DND-41 (cell line): ENCODE measurements around the gene PLEKHG3.

ENCODE experiments used
- EZH2 ChIP-seq: IDR thresholded peaks from 3 replicates; pipeline ENCODE4 v1.6.1; 2012; ENCODE audit warnings: borderline replicate concordance, low read depth, mild to moderate bottlenecking, moderate library complexity, low read length, inconsistent platforms; ENCODE audit not compliant: severe bottlenecking
- TF ChIP-seq, protein P1 (sequence below): IDR thresholded peaks from 2 replicates; pipeline ENCODE4 v1.5.1; 2012; ENCODE audit warnings: borderline replicate concordance, low read length, moderate library complexity, mild to moderate bottlenecking; ENCODE audit not compliant: poor library complexity, severe bottlenecking; ENCODE audit errors: extremely low read depth

DNA sequence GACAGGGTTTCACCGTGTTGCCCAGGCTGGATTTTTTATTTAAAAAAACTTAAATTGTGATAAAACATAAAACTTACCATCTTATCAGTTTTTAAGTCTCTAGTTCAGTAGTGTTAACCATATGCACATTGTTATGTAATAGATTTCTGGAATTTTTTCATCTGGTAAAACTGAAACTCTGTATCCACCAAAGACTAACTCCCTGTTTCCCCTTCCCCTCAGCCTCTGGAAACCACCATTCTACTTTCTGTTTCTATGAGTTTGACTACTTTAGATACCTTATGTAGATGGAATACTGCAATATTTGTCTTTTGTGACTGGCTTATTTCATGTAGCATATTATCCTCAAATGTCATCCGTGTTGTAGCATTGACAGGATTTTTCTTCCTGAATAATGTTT, 12.8 kb upstream of the PLEKHG3 start:
- TF ChIP-seq, protein P1, sequence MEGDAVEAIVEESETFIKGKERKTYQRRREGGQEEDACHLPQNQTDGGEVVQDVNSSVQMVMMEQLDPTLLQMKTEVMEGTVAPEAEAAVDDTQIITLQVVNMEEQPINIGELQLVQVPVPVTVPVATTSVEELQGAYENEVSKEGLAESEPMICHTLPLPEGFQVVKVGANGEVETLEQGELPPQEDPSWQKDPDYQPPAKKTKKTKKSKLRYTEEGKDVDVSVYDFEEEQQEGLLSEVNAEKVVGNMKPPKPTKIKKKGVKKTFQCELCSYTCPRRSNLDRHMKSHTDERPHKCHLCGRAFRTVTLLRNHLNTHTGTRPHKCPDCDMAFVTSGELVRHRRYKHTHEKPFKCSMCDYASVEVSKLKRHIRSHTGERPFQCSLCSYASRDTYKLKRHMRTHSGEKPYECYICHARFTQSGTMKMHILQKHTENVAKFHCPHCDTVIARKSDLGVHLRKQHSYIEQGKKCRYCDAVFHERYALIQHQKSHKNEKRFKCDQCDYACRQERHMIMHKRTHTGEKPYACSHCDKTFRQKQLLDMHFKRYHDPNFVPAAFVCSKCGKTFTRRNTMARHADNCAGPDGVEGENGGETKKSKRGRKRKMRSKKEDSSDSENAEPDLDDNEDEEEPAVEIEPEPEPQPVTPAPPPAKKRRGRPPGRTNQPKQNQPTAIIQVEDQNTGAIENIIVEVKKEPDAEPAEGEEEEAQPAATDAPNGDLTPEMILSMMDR: no peak
- TF ChIP-seq EZH2: no peak
